NCI-H2107 treated with DMSO at 0.1 percent for 48 hours (cell line): ENCODE measurements around the gene VSX1.

Experiments
- DNase-seq: peaks from one replicate; lab custom pipeline; 2025; ENCODE audit not compliant: unreplicated experiment; lab: John Stamatoyannopoulos, UW

The VSX1 gene

GRCh38 chr20:25066386-25066785 is 15.6 kb downstream of the VSX1 start:
- DNase-seq, result no peak

- DNase-seq, result no peak
Measured at GRCh38 chr20:25065625-25066338, 16.2 kb downstream of the VSX1 start.

- no peak for DNase-seq
Measured at GRCh38 chr20:25065072-25065624, 16.8 kb downstream of the VSX1 start.

GRCh38 chr20:25064561-25065071 is 17.3 kb downstream of the VSX1 start:
- DNase-seq, result no peak

- DNase-seq, result no peak
Measured at GRCh38 chr20:25063981-25064380, 18.0 kb downstream of the VSX1 start.

- no peak for DNase-seq
Measured at GRCh38 chr20:25063546-25063945, 18.4 kb downstream of the VSX1 start.

- DNase-seq, result no peak
Measured at GRCh38 chr20:25062841-25063240, 19.1 kb downstream of the VSX1 start.

GRCh38 chr20:25061821-25062530 is 20.0 kb downstream of the VSX1 start:
- no peak for DNase-seq

- DNase-seq, result no peak
Measured at GRCh38 chr20:25061103-25061799, 20.7 kb downstream of the VSX1 start.

GRCh38 chr20:25059866-25060465 is 22.0 kb downstream of the VSX1 start:
- DNase-seq, result no peak

- no peak for DNase-seq
Measured at GRCh38 chr20:25058847-25059810, 22.8 kb downstream of the VSX1 start.

- DNase-seq, result no peak
Measured at GRCh38 chr20:25058051-25058846, 23.7 kb downstream of the VSX1 start, which contains the start of gene ACSS1. ACSS1 (minus strand) TSS chr20:25058139; CDS start chr20:25058102, 37 bp downstream.

- DNase-seq, result no peak
Measured at GRCh38 chr20:25057234-25058050, 24.5 kb downstream of the VSX1 start.

- no peak for DNase-seq
Measured at GRCh38 chr20:25056690-25057233, 25.2 kb downstream of the VSX1 start.

- no peak for DNase-seq
Measured at GRCh38 chr20:25055711-25056495, 26.0 kb downstream of the VSX1 start.

GRCh38 chr20:25054995-25055629 is 26.8 kb downstream of the VSX1 start:
- DNase-seq, result no peak
